NB4 (cell line): ENCODE results near the gene AGPAT3.
"Not testable (repeated sequence)": the region's sequence is repeated elsewhere in the genome, so short reads cannot be mapped to it uniquely, and the experiment has no call there.

Experiments
- DNase-seq: peaks from one replicate; pipeline ENCODE4 v3.0.0; 2010; ENCODE audit warnings: low read depth
- H3K4me3 ChIP-seq: one replicate; pipeline ENCODE4 v1.5.1; 2011; ENCODE audit warnings: mild to moderate bottlenecking, low read depth, low read length, moderate library complexity
- CTCF ChIP-seq: IDR thresholded peaks from one replicate; pipeline ENCODE4 v1.5.1; 2012; ENCODE audit warnings: low read depth, low read length
- MAX ChIP-seq: IDR thresholded peaks from 2 replicates; pipeline ENCODE4 v1.6.1; 2011; ENCODE audit warnings: low read depth, low read length
- MYC ChIP-seq: IDR thresholded peaks from 2 replicates; pipeline ENCODE4 v1.6.1; 2011; ENCODE audit warnings: low read depth, low read length
- POLR2A ChIP-seq: IDR thresholded peaks from 2 replicates; pipeline ENCODE4 v1.6.1; 2011; ENCODE audit warnings: mild to moderate bottlenecking; ENCODE audit not compliant: insufficient read length; ENCODE audit errors: extremely low read depth

The AGPAT3 gene

GRCh38 chr21:43840259-43840658 lies 24.8 kb upstream of the AGPAT3 start:
- no peak for DNase-seq
- TF ChIP-seq POLR2A (no peak), MAX (no peak), CTCF (no peak), MYC (no peak)
- H3K4me3 ChIP-seq: no peak overlapping the region

DNA sequence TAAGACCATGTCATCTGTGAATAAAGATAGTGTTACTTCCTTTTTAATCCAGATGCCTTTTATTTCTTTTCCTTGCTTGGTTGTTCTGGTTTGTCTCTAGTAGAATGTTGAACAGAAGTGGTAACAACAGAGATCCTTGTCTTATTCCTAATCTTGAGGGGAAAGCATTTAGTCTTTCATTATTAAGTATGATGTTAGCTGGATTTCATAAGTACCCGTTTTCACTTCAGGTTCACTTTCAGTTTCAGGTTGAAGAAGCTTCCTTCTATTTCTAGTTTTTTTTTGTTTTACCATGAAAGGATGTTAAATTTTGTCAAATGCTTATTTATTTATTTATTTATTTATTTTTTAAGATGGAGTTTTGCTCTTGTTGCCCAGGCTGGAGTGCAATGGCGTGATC lies 22.3 kb upstream of the AGPAT3 start:
- peak; percentile 39 for DNase-seq
- no peak overlapping the region for H3K4me3 ChIP-seq
- TF ChIP-seq CTCF: no peak
- TF ChIP-seq MAX: no peak
- no peak for TF ChIP-seq MYC
- TF ChIP-seq POLR2A: no peak

- not testable (repeated sequence) for H3K4me3 ChIP-seq, DNase-seq
Observed at GRCh38 chr21:43844906-43845305, 20.1 kb upstream of the AGPAT3 start.

GRCh38 chr21:43845386-43845785 lies 19.6 kb upstream of the AGPAT3 start:
- no peak overlapping the region for H3K4me3 ChIP-seq
- DNase-seq: no peak
- TF ChIP-seq MAX (no peak), POLR2A (no peak), MYC (no peak), CTCF (no peak)

GRCh38 chr21:43846430-43846829 lies 18.6 kb upstream of the AGPAT3 start:
- no peak for DNase-seq
- TF ChIP-seq CTCF: no peak
- no peak for TF ChIP-seq MYC

GRCh38 chr21:43847301-43847700 lies 17.7 kb upstream of the AGPAT3 start:
- no peak for TF ChIP-seq CTCF
- TF ChIP-seq MAX: no peak
- TF ChIP-seq MYC: no peak
- no peak for TF ChIP-seq POLR2A
- no peak overlapping the region for H3K4me3 ChIP-seq
- DNase-seq: no peak

More at GRCh38 chr21:43846430-43846829, 18.6 kb upstream of the AGPAT3 start:
- no peak overlapping the region for H3K4me3 ChIP-seq
